Esophagus (tissue), 2 donors: ENCODE data around the gene NPAP1. TPM values are rescaled to one million over a fixed set of nuclear protein-coding genes. Genes with fewer than 3 reads are reported as not detected.
"Not testable (repeated sequence)": the region's sequence is repeated elsewhere in the genome, so short reads cannot be mapped to it uniquely, and the experiment has no call there.

ENCODE experiments used
- H3K27ac ChIP-seq, 2 donors: one replicate each; pipeline ENCODE4 v1.5.1; 2013; ENCODE audit warnings: low read depth in 2 of 2, mild to moderate bottlenecking in 2 of 2, inconsistent platforms in 1 of 2, low read length in 1 of 2, moderate library complexity in 1 of 2
- H3K27me3 ChIP-seq, 2 donors: one replicate each; pipeline ENCODE4 v1.6.1; 2013; ENCODE audit warnings: low read length in 2 of 2, control low read depth in 1 of 2, mild to moderate bottlenecking in 1 of 2; ENCODE audit not compliant: insufficient read depth in 2 of 2, control insufficient read depth in 1 of 2
- H3K36me3 ChIP-seq, 2 donors: one replicate each; pipeline ENCODE4 v1.6.1; 2013; ENCODE audit warnings: low read length in 1 of 2; ENCODE audit not compliant: control insufficient read depth in 2 of 2, insufficient read depth in 2 of 2
- H3K4me1 ChIP-seq, 2 donors: one replicate each; pipeline ENCODE4 v1.6.1; 2013; ENCODE audit warnings: low read length in 1 of 2; ENCODE audit not compliant: control insufficient read depth in 2 of 2, insufficient read depth in 2 of 2
- H3K4me3 ChIP-seq, 2 donors: one replicate each; pipeline ENCODE4 v1.5.1; 2013; ENCODE audit warnings: low read length in 2 of 2, mild to moderate bottlenecking in 2 of 2, low read depth in 1 of 2, moderate library complexity in 1 of 2
- H3K9me3 ChIP-seq, 2 donors: one replicate each; pipeline ENCODE4 v1.6.1; 2013; ENCODE audit warnings: mild to moderate bottlenecking in 2 of 2, low read depth in 1 of 2, low read length in 1 of 2, moderate library complexity in 1 of 2; ENCODE audit not compliant: control insufficient read depth in 2 of 2, insufficient read depth in 1 of 2
- WGBS, 2 donors: extraction: QIAGEN DNeasy Blood & Tissue Kit; methylation state at CpG; one replicate each; pipeline ENCODE4 v1.1.7; 2013; 5-methylcytosine and 5-hydroxymethylcytosine counted together
- polyA plus RNA-seq, 2 donors: library from polyadenylated mRNA; stranded (reverse); fragments of 200-250 nt; gene quantifications; one replicate each; pipeline ENCODE4 v1.2.3, GENCODE V29; 2013
- donor health status: healthy with polysubstance abuse.
- donor health status: Bipolar disorder and iron deficiency.

NPAP1 gene
- polyA plus RNA-seq, 2 donors, result under 0.01 TPM

DNA sequence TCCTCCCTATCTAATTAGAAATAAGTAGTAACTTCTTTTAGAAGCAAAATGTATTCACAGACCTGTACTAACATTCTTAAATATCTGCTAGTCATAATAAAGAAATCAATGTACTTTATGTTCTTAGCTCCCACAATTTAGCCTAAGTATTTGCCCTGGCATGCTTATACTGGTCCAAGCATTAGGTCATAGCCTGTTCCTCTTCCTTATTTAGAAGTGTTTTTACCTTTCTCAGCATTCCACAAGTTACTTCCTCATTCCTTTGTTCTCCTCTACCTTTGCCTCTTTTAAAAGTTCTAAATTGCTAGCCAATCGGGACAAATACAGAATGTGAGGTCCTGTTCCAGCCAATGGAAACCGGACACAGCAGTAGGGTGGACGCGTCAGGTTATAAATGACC lies 7.3 kb downstream of the NPAP1 start:
- H3K4me1 ChIP-seq, H3K9me3 ChIP-seq, H3K27ac ChIP-seq, H3K36me3 ChIP-seq, H3K4me3 ChIP-seq, H3K27me3 ChIP-seq: not testable (repeated sequence)
- 74 to 78% methylated on average over 4 of the region's 4 CpGs for WGBS, 2 donors

DNA sequence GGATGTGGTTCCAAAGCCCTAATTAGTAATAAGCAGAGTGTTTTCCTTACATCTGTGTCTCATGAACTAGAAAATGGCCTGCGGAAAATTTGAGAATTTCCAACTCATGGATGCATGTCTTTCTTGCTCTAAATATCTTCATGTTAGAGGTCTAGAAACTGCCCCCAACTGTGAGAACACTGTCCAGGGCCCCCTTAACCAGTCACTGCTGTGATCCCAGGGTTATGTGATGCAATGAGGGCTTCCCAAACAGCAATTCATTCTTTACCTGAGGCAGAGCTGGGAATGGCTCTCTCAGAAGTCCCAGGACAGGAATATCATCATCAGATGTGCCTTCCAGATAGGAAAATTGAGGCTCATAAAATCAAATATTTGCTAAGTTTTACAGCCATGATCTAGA lies 8.2 kb downstream of the NPAP1 start:
- no peak overlapping the region for H3K27ac ChIP-seq
- H3K9me3 ChIP-seq, result peaks cover under 1 to 3% of the 10 kb centered on the region in 2 donors
- H3K36me3 ChIP-seq, result no peaks in the 10 kb centered on the region
- no peak overlapping the region for H3K4me3 ChIP-seq
- no peaks in the 10 kb centered on the region for H3K27me3 ChIP-seq
- 90 to 94% methylated on average over 1 of the region's 1 CpG for WGBS, 2 donors
- no peaks in the 10 kb centered on the region for H3K4me1 ChIP-seq

DNA sequence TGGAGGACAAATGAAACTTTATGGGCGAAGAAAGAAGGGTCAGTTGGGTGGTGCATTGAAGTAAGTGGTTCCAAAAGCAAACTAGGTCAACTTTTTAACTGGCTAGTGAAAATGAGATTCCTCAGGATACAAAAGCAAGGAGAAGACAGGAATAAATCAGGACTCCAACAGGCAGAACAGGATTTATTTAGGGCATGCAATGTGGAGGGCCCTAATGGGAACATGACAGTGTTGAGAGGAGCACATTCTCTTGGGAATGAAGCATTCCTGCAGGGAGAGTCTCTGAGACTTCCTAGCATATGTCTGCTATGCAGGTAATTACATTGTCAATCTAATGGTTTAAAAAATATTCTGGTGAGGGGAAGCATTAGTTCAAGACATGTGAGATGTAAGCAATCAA lies 8.7 kb downstream of the NPAP1 start:
- Histone ChIP-seq H3K27me3 (no peaks in the 10 kb centered on the region), H3K4me1 (no peaks in the 10 kb centered on the region), H3K4me3 (no peak overlapping the region), H3K36me3 (no peaks in the 10 kb centered on the region), H3K9me3 (peaks cover 0 to 2% of the 10 kb centered on the region in 2 donors), H3K27ac (no peak overlapping the region)
- WGBS, 2 donors, result 38 to 63% methylated on average over 1 of the region's 1 CpG

DNA sequence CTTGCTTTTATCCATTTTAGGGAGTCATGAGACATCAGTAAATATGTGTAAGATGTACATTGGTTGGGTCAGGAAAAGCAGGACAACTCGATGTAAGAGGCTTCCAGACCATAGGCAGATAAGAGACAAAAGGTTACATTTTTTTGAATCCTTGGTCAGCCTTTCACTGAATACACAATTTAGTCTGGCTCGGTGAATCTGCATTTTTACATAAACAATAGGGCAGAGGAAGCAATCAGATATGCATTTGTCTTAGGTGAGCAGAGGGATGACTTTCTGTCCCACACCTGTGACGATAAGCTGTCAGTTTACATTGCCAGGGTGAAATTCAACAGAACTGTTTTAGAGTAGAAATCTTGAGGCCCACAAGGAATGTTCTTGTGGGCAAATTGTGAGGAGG lies 20.6 kb downstream of the NPAP1 start:
- no peaks in the 10 kb centered on the region for H3K9me3 ChIP-seq
- no peaks in the 10 kb centered on the region for H3K4me1 ChIP-seq
- no peaks in the 10 kb centered on the region for H3K27me3 ChIP-seq
- H3K27ac ChIP-seq, result no peak overlapping the region
- H3K4me3 ChIP-seq, result no peak overlapping the region
- H3K36me3 ChIP-seq, result no peaks in the 10 kb centered on the region
- 55 to 56% methylated on average over 3 of the region's 3 CpGs for WGBS, 2 donors

DNA sequence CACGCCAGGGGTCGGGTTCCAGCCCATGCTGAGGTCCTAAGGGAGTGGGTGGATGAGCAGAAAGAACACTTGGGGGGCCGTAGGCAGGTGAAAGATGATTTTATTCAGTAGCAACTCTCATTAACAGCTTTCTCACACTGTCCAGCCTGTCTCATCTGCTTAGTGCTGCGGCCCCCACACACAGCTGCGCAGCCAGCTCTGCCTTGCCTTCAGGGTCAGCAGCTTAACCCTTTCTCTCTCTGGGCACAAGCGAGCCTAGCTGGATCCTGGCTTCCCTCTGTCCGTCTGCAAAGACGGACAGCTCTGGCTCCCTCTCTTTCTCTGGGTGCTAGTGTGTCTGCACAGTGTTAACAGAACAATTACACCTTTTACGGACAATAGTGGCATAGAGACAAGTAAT lies 21.3 kb downstream of the NPAP1 start:
- Histone ChIP-seq H3K36me3 (no peaks in the 10 kb centered on the region), H3K4me3 (no peak overlapping the region), H3K27ac (no peak overlapping the region), H3K27me3 (no peaks in the 10 kb centered on the region), H3K9me3 (no peaks in the 10 kb centered on the region), H3K4me1 (no peaks in the 10 kb centered on the region)
- 58 to 63% methylated on average over 9 of the region's 9 CpGs for WGBS, 2 donors

DNA sequence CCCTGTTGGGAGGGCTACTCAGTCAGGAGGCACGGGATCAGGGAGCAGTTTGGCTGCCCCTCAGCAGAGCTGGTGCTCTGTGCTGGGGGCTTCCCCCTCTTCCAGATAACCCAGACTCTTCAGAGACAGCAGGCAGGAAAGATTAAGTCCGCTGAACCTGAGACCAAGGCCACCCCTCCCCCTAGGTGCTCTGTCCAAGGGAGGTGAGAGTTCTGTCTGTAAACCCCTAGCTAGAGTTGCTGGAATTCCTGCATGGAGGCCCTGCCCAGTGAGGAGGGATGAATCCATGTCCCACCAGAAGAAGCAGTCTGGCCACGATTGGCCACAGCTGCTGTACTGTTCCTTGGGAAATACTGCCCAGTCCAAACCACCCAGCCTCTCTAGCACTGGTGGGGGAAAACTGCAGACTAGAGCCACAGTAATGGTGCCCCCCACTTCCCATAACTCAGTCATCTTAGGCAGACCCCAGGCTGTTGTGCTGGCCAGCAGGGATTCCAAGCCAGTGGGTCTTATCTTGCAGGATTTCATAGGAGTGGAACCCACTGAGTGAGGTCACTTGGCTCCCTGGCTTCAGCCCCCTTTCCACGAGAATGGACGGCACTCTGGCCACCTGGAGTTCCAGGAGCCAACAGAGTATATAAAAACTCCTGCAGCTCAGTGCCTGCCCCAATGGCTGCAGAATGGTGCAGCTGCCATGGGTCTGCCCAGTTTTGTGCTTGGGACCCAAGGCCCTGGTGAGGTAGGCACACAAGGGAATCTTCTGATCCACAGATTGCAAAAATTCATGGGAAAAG lies 42.9 kb downstream of the NPAP1 start:
- no peaks in the 10 kb centered on the region for H3K27me3 ChIP-seq
- H3K9me3 ChIP-seq, result peaks cover 2 to 10% of the 10 kb centered on the region in 2 donors
- no peaks in the 10 kb centered on the region for H3K4me1 ChIP-seq
- 59 to 63% methylated on average over 5 of the region's 5 CpGs for WGBS, 2 donors
- no peak overlapping the region for H3K4me3 ChIP-seq
- H3K36me3 ChIP-seq, result no peaks in the 10 kb centered on the region
- no peak overlapping the region for H3K27ac ChIP-seq

DNA sequence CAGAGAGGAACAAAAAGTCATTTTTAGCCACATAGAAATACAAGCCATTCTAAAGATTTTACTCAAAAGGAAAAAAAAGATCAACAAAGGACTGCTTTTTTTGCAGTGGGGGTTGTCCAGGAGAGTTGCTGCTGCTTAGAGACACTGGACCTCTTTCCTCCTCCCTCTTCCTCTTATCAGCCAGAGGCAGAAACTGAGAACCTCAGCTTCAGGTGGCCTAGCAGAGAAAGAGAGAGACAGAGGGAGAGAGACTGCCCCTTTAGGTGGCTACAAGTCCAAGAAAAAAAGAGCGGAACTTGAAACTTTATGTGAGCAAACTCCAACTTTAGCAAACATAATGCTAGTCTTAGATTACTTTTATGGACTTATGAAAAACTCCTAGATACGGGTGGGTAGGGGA lies 54.2 kb downstream of the NPAP1 start:
- no peaks in the 10 kb centered on the region for H3K4me1 ChIP-seq
- H3K36me3 ChIP-seq, result no peaks in the 10 kb centered on the region
- 74 to 84% methylated on average over 2 of the region's 2 CpGs for WGBS, 2 donors
- H3K27ac ChIP-seq, result no peak overlapping the region
- H3K27me3 ChIP-seq, result no peaks in the 10 kb centered on the region
- H3K9me3 ChIP-seq, result peaks cover 0 to 9% of the 10 kb centered on the region in 2 donors
- H3K4me3 ChIP-seq, result no peak overlapping the region
